PC-3 (cell line): Measurements from ENCODE around the gene ZFTA.

Experiments
- CTCF ChIP-seq: fragments of 300-600 bp; sonication (generic); conservative IDR thresholded peaks from 2 replicates; pipeline ENCODE4 v1.5.1; 2017; ENCODE audit warnings: antibody characterized with exemption, low read depth, mild to moderate bottlenecking, low read length
- EZH2 ChIP-seq: fragments of 300-600 bp; sonication (generic); IDR thresholded peaks from one replicate; pipeline ENCODE4 v1.6.1; 2017; ENCODE audit warnings: antibody characterized with exemption, mild to moderate bottlenecking, low read length; ENCODE audit not compliant: unreplicated experiment

DNA sequence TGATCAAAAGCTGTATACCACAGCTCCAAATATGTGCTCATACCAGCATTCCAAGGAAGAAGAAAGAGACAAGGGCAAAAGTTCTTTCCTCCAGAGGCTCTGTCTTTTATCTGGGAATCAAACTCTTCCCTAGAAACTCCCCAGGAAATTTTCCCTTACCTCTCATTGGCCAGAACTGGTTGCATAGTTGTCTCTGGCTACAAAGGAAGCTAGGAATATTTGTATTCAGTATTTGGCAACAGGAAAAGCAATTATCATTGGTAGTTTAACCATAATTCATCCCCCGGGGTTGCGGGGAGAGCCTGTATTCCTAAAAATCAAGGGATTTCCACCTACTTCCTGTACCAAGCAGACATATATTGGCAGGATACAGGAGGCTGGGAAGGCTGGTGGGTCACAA is 10.5 kb upstream of the ZFTA start:
- TF ChIP-seq EZH2 (no peak), CTCF (no peak)
